Glomerular visceral epithelial cell (primary cell): ENCODE data around the gene RPL13.
"Not testable (repeated sequence)": the region's sequence is repeated elsewhere in the genome, so short reads cannot be mapped to it uniquely, and the experiment has no call there.

Experiments
- DNase-seq: peaks from one replicate; pipeline ENCODE4 v3.0.0-alpha.2; 2016; ENCODE audit errors: extremely low spot score

RPL13 gene

GRCh38 chr16:89563639-89564392, 3.3 kb downstream of the RPL13 start:
- no peak for DNase-seq

DNA sequence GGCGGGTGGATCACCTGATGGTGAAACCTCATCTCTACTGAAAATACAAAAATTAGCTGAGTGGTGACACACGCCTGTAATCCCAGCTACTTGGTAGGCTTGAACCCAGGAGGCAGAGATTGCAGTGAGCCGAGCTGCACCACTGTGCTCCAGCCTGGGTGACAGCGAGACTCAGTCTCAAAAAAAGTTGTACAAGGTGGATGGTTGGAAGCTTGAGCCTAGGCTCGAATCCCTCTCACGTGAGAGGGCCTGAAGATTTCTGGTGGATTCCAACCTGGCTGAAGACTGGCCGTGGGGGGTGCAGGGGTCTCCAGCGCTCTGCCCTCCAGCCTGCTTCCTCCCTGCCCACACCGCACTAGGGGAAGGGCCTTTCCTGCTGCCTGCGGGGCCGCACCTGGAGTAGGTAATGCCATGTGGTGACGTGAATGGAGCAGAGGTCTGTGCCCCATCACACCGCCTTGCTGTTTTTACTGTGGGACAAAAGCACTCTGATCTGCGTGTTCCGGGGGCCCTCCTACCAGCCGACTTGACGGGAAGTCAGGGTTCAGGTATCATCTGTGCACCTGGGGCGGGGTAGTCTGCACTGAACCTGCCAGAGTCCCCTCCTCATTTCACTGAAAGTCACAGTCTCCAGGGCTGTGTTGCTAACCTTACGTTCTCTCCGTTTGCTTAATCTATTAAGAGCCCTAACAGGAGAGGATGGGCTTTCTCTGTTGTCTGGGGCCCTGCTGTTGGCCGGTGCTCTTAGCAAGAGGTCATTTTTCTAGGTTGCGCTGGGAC, 4.2 kb downstream of the RPL13 start:
- no peak for DNase-seq

DNA sequence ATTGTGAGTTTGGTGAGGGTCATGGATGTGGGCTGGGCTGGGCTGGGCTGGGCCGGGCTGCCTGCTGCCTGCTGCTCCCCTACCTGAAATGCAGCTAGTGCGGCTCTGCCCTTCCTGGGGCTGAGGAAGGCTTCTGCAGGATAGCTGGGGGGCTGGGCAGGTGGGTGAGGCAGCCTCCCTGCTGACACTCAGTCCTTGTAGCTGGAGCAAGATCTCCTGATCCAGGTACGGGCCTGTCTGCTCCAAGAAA, 4.7 kb downstream of the RPL13 start:
- no peak for DNase-seq

GRCh38 chr16:89565506-89566372, 5.3 kb downstream of the RPL13 start:
- DNase-seq, result peak; percentile 73

DNA sequence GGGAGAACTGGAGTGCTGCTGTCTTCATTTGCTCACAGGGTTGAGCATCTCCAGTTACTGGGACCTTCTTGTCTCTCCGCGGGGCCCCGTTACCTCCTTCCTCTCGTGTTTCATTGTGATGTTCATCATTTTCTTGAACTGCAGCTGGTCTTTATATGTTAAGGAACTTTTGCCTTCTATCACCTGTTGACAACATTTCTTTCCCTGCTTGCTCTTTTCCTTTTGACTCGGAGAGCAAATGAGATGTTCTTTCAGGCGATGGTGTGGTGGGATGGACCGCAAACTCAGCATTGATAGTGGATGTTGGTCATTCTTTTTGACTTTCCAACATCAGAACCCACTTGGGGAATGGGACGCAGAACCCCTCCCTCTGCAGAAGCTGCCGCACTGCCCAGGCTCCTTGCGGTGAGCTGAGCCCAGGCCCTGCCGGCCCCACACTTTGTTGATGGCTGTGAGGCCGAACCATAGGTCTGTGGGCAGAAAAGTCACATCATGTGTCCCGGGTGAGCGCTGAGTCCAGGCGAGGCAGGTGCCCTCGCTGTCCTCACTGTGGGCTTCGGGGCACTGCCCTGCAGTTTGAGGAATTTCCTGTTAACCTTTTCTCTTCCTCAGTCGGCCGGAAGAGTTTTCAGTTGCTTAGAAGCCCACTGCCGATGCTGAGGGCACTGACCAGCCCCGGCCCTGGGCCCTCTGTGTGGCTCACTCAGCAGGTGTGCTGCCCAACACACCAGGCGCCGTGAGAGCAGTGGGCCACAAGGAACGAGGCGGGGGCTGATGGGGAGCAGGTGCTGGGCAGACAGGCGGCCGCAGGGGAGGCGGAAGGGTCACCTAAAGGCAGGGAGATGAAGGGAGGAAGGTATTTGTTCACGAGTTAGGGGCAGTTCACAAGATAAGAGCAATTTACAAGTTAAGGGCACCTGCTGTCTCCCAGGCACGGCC, 7.4 kb downstream of the RPL13 start:
- no peak for DNase-seq

DNA sequence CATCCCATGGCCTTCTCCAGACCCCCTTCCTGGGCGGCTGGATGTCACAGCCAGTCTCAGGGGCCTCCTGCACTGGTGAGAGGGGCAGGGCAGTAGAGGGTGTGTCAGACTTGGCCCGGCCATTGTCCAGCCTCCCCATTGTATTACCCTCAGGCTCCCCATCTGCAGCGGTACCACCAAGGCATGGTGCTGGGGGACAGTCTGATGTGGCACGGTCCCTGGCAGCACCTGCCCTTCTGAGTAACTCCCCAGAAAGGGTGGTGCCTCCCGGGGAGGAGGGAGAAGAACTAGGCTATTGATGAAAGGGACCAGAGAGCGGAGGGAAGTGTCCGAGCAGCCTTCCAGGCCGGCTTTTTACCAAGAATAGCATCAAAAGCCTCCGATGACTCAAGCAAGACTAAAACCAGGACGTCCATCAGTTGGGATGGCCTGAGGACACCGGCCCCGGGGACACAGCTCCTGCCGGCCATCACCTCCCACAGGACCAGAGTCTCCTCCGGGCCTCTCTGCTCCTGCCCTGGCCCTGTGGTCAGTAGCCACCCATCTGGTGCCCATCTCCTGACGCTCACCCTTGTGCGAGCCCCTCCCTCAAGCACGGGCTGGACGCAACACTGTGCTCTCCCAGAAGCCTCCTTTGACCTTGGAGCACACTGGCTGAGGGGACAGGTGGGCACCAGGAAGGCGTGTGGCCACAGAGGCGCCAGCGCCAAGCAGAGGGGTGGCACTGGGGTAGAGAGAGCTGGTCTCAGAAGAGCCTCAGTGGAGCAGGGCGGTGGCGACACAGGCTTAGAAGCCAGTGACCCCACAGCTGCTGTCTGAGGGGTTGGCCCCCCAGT, 9.2 kb downstream of the RPL13 start:
- no peak for DNase-seq

DNA sequence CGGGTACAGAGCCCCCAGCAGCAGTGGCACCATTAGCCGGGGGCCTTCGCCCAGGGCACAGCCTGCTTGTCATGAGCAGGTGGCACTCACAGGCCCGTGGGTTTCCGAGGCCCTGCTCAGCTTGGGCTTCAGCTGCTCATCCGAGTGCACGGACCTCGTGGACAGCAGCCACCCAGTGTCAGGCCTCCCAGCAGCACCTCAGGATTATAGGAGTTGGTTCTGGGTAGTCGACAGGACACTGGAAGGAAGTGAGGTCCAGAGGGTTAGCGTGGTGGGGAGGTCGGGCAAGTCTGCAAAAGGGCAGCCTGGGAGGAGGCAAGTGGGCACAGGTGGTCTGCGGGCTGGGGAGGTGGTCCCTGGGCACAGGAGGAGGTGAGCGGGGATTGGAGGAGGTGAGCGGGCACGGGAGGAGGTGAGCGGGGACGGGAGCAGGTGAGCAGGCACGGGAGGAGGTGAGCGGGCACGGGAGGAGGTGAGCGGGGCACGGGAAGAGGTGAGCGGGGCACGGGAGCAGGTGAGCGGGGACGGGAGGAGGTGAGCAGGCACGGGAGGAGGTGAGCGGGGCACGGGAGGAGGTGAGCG, 10.0 kb downstream of the RPL13 start:
- DNase-seq, result no peak

GRCh38 chr16:89570983-89571598, 10.6 kb downstream of the RPL13 start:
- not testable (repeated sequence) for DNase-seq

GRCh38 chr16:89571636-89572035, 11.2 kb downstream of the RPL13 start:
- no peak for DNase-seq

DNA sequence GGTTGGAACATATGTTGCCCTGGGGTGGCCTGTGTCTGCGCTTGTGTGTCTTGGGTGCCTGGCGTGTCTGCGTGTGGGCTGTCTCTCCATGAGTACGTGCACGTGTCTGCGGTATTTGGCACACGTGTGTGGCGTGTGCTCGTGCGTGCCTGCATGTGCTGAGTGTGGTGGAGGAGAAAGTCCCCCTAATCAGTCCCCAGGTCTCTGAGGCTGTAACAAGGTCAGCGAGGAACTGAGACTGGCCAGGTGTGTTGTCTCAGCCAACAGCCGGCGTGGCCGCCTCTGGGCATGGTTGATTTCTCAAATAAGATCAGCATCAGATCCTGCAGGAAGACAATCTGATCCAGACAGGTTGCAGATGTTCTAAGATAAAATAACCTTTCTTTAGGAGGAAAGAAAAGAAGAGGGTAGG, 11.6 kb downstream of the RPL13 start:
- DNase-seq, result no peak

GRCh38 chr16:89572485-89573205, 12.2 kb downstream of the RPL13 start:
- no peak for DNase-seq

DNA sequence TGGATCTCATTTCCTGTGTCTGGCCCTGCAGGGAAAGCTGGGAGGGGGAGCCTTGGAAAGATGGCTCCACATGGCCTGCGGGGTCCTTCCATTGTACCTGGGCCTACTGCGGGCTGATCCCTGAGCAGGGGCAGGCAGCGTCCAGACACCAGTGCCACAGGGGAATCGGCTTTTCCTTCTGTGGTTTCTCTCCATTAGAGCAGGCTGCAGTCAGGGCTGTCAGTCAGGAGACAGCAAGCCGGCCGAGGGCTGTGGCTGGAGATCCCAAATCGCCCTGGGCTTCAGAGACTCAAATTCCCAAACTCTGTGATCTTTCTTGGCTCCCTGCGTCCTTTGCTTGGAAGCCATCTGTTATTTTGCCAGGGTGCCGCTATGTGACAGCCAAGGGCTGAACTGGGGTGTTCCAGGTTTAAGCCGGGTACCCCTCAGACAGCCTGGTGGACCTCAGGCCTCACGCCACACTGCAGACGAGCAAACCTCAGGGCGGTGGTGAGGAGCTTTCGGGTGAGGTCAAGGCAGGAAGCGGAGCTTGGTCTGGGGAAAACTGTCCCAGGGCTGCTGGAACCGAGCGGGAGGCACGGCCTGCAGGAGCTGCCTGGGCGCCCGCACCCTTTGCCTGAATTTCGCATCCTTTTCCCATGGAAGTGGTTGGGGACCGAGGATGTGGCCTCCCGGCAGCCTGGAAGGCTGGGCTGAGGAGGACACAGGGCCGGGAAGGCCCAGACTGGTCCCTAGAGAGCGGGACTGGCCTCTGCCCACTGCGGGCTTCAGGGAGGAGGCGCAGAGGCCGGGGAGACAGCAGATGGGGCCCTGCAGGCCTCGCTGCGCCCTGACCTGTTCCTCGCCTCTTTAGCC, 13.6 kb downstream of the RPL13 start:
- DNase-seq, result no peak

- DNase-seq, result peak; percentile 48
These were observed 14.3 kb downstream of the RPL13 start for GRCh38 chr16:89574681-89575246.

GRCh38 chr16:89575247-89576152, 15.0 kb downstream of the RPL13 start, which contains the start of gene CPNE7:
Gene CPNE7 (plus strand): TSS chr16:89575758. CDS start chr16:89575898, 140 bp downstream.
- DNase-seq, result no peak

DNA sequence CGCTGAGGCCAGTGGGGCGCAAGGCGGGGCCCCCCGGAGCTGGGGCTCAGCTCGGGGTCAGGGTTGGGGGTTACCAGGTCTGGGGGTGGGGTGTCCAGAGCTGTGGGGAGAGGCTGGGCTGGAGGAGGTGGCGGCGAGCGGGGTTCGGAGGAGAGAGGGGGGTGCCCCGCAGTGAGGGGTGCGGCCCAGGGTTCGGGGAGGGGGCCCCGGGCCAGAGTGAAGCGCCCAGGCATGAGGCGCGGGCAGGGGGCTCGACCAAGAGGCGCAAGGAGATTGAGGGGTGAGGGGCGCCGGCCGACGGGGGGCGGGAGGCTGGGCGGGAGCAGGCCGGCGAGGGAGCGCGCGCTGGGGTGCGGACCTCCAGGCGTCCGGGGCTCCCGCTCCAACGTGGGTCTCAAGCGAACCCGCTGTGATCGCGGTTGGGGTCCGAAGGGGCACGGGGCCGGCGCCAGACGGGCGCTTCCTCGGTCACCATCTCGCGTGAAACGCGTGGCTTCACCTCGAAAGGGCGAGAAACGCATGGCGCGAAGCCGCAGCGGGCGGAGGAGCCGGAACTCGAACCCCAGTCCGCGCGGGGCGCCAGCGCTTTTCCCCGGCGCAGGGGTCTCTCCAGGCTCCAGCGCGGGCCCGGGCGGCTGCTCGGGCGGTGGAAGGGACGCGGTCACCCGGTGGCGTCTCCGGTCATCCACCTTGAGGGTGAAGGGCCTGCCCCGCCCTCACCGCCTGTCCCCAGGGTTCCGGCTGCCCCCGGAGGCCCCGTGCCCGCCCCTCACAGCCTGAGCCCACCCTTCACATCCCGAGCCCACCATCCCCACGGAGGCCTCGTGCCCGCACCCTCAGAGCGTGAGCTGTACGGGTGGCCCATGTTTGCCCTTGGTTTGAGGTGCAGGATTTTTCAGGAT, 15.9 kb downstream of the RPL13 start:
- no peak for DNase-seq
